GM10248 (cell line): ENCODE results near the gene SV2C.

Experiments
- CTCF ChIA-PET: fragments of 300-600 bp; sonication (Branson Sonifier 250); formaldehyde crosslinking; extraction: SDS; loops from one replicate; lab custom pipeline; 2021; ENCODE audit warnings: antibody characterized with exemption; lab: Yijun Ruan, JAX
- POLR2A ChIA-PET: fragments of 350-650 bp; sonication (Branson Sonifier 250); formaldehyde crosslinking; extraction: SDS; loops from one replicate; lab custom pipeline; 2020; ENCODE audit warnings: antibody characterized with exemption; lab: Yijun Ruan, JAX
- DNase-seq: peaks from one replicate; pipeline ENCODE4 v3.0.0; 2012; ENCODE audit errors: extremely low spot score
- CTCF ChIP-seq: IDR thresholded peaks from 2 replicates; pipeline ENCODE4 v1.5.1; 2012; ENCODE audit warnings: mild to moderate bottlenecking, low read depth; ENCODE audit errors: extremely low read depth, missing control alignments, control extremely low read depth

Gene SV2C

GRCh38 chr5:76143884-76144283 is 60.7 kb downstream of the SV2C start:
- POLR2A ChIA-PET, result no interaction called here
- no peak for TF ChIP-seq CTCF
- CTCF ChIA-PET, result no interaction called here

GRCh38 chr5:76144513-76145274 is 61.5 kb downstream of the SV2C start:
- CTCF ChIA-PET, result interaction anchor here (1.4 to 1.7 kb wide), 2 partner anchors 15 to 54 kb away, joined by 3 to 7 read pairs; no protein-coding TSS in a partner anchor
- POLR2A ChIA-PET, result no interaction called here
- TF ChIP-seq CTCF, result no peak
- no peak for DNase-seq

More at GRCh38 chr5:76143884-76144283, 60.7 kb downstream of the SV2C start:
- no peak for DNase-seq

GRCh38 chr5:76145945-76146344 is 62.8 kb downstream of the SV2C start:
- peak; percentile 24 for TF ChIP-seq CTCF
- ChIA-PET CTCF (interaction anchor here (1.0 to 2.8 kb wide), 10 partner anchors 9 to 437 kb away, joined by 3 to 21 read pairs (median 4); no protein-coding TSS in a partner anchor), POLR2A (no interaction called here)
- DNase-seq, result peak; percentile 18

- ChIA-PET POLR2A (no interaction called here), CTCF (no interaction called here)
Observed at GRCh38 chr5:76149636-76150035, 66.5 kb downstream of the SV2C start.

GRCh38 chr5:76152161-76152560 is 69.0 kb downstream of the SV2C start:
- ChIA-PET POLR2A (no interaction called here), CTCF (interaction anchor here (2.3 to 4.2 kb wide), 2 partner anchors 15 to 23 kb away, joined by 11 to 21 read pairs; no protein-coding TSS in a partner anchor)
- no peak for DNase-seq
- no peak for TF ChIP-seq CTCF

More at GRCh38 chr5:76149636-76150035, 66.5 kb downstream of the SV2C start:
- no peak for TF ChIP-seq CTCF
- DNase-seq, result no peak

- CTCF ChIA-PET, result interaction anchor here (2.3 to 4.2 kb wide), 2 partner anchors 14 to 22 kb away, joined by 11 to 21 read pairs; no protein-coding TSS in a partner anchor
- TF ChIP-seq CTCF, result no peak
- no peak for DNase-seq
- POLR2A ChIA-PET, result no interaction called here
Observed at GRCh38 chr5:76152700-76153099, 69.5 kb downstream of the SV2C start.
